DND-41 (cell line): ENCODE measurements around the gene SLC37A3.

Source experiments
- CTCF ChIP-seq: IDR thresholded peaks from 2 replicates; pipeline ENCODE4 v1.5.1; 2012; ENCODE audit warnings: borderline replicate concordance, low read length, moderate library complexity, mild to moderate bottlenecking; ENCODE audit not compliant: poor library complexity, severe bottlenecking; ENCODE audit errors: extremely low read depth
- EZH2 ChIP-seq: IDR thresholded peaks from 3 replicates; pipeline ENCODE4 v1.6.1; 2012; ENCODE audit warnings: borderline replicate concordance, low read depth, mild to moderate bottlenecking, moderate library complexity, low read length, inconsistent platforms; ENCODE audit not compliant: severe bottlenecking

GRCh38 chr7:140350056-140350455 is 48.3 kb downstream of the SLC37A3 start:
- TF ChIP-seq CTCF: no peak
- TF ChIP-seq EZH2: no peak
